Right atrium auricular region (tissue), 2 donors: ENCODE measurements around the gene BUD13. TPM values are rescaled to one million over a fixed set of nuclear protein-coding genes. Genes with fewer than 3 reads are reported as not detected.
A peak's percentile ranks its signal among the peaks of the same experiment; 100 is the strongest.
"Not testable (repeated sequence)": the region's sequence is repeated elsewhere in the genome, so short reads cannot be mapped to it uniquely, and the experiment has no call there.

ENCODE experiments used
- DNase-seq: peaks from one replicate; pipeline ENCODE4 v3.0.0-alpha.2; 2019; ENCODE audit warnings: low spot score
- H3K27ac ChIP-seq, 2 donors: fragments of 200-600 bp; sonication (generic); 1 replicate in 1 of 2; 2 replicates in 1 of 2; pipeline ENCODE4 v1.5.1; 2016 to 2019
- H3K27me3 ChIP-seq, 2 donors: fragments of 200-600 bp; sonication (generic); one replicate each; pipeline versions ENCODE4 v1.5.1 to v1.6.0; 2017 to 2019
- H3K36me3 ChIP-seq: fragments of 200-600 bp; sonication (generic); one replicate; pipeline ENCODE4 v1.5.1; 2016
- H3K4me1 ChIP-seq, 2 donors: fragments of 200-600 bp; sonication (generic); one replicate each; pipeline versions ENCODE4 v1.5.1 to v1.6.0; 2017 to 2019
- H3K4me3 ChIP-seq, 2 donors: fragments of 200-600 bp; sonication (generic); 1 replicate in 1 of 2; 2 replicates in 1 of 2; pipeline ENCODE4 v1.5.1; 2017 to 2019; ENCODE audit warnings: mild to moderate bottlenecking in 1 of 2, moderate library complexity in 1 of 2
- H3K9me3 ChIP-seq, 2 donors: fragments of 200-600 bp; sonication (generic); one replicate each; pipeline ENCODE4 v1.5.1; 2019
- total RNA-seq, 2 donors: library from RNA; depleted of rRNA; stranded (reverse); fragments of >200 nt; gene quantifications; one replicate each; pipeline ENCODE4 v1.1.0, GENCODE V29; 2016
- TF ChIP-seq, protein P1 (sequence below), 2 donors: fragments of 200-600 bp; sonication (generic); IDR thresholded peaks; one replicate each; pipeline ENCODE4 v1.5.1; 2019; ENCODE audit warnings: antibody characterized with exemption in 2 of 2

The BUD13 gene
- total RNA-seq, 2 donors from 2014 or later: 6.6 to 9.6 TPM

DNA sequence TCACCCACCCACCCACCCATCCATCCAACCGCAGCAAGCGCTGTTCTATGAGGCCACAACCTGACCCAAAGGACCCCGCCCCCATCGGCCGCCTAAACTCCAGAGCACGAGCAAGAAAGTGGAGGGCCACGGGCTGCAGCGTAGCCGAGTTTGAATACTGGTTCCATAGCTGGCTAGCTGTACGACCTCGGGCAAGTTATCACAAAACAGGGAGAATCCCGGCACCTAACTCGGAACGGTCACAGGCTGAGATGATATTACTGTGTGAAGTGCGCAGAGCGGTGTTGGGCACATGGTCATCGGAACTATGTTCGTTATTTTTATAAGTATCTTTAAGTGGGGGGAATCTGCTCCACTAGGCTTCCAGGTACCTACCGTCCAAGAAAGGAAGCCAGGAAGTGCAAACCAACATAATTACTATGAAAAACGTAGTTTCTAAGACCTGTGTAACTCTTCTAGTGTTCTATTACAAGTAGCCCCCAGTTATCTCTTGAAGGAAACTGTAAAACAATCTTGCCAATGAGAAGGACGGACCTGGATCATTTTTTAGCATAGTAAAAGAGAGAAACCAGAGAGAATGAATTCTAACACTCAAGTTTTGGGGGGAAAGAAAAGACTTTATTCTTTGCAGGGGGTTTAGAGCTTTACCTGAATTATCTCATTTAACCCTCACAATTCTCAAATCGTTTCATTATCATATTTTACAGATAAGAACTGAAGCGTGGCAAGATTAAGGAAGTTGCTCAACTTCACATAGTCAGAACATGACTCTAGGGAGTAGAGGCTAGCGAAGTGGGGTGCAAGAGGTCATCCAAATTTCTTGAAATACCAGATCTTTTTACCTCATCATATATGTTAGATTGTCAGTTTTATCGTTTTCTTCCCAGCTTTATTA is 663 bp upstream of the BUD13 start:
- TF ChIP-seq, protein P1, sequence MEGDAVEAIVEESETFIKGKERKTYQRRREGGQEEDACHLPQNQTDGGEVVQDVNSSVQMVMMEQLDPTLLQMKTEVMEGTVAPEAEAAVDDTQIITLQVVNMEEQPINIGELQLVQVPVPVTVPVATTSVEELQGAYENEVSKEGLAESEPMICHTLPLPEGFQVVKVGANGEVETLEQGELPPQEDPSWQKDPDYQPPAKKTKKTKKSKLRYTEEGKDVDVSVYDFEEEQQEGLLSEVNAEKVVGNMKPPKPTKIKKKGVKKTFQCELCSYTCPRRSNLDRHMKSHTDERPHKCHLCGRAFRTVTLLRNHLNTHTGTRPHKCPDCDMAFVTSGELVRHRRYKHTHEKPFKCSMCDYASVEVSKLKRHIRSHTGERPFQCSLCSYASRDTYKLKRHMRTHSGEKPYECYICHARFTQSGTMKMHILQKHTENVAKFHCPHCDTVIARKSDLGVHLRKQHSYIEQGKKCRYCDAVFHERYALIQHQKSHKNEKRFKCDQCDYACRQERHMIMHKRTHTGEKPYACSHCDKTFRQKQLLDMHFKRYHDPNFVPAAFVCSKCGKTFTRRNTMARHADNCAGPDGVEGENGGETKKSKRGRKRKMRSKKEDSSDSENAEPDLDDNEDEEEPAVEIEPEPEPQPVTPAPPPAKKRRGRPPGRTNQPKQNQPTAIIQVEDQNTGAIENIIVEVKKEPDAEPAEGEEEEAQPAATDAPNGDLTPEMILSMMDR (IDR thresholded peaks at IDR 0.05): peak in 1 of 2 donors; percentile 4
- no peaks in the 10 kb centered on the region for H3K9me3 ChIP-seq
- H3K27ac ChIP-seq: peak overlapping the region; percentile 90 to 97
- H3K36me3 ChIP-seq: peaks cover 16% of the 10 kb centered on the region
- DNase-seq: peak; percentile 59
- no peaks in the 10 kb centered on the region for H3K27me3 ChIP-seq
- peaks cover 0 to 27% of the 10 kb centered on the region in 2 donors for H3K4me1 ChIP-seq
- peak overlapping the region; percentile 64 to 94 for H3K4me3 ChIP-seq

- Histone ChIP-seq H3K4me3 (peak overlapping the region; percentile 64 to 94), H3K27ac (peak overlapping the region; percentile 90 to 97), H3K27me3 (no peaks in the 10 kb centered on the region), H3K9me3 (no peaks in the 10 kb centered on the region), H3K4me1 (peaks cover 0 to 27% of the 10 kb centered on the region in 2 donors), H3K36me3 (peaks cover 9% of the 10 kb centered on the region)
- DNase-seq: no peak
- TF ChIP-seq, protein P1 (IDR thresholded peaks at IDR 0.05): no peak
Measured at GRCh38 chr11:116771935-116772334, 852 bp downstream of the BUD13 start.

DNA sequence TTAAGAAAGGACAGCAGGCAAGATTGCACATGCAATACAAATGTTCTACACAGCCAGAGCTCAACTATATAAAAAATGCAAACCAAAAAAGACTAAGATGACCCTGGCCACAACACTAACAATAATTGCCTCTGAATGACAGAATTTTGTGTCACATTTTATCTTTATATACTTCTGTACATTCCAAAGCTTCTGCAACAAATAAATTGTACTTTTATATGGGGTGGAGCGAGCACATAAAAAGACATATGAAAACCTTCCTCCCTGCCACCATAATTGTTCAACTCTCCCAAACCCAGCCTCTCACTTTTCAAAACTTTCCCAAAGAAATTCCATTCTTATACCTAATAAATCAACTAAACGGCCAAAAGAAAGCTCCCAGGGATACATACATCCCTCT is 10.7 kb downstream of the BUD13 start:
- TF ChIP-seq, protein P1 (IDR thresholded peaks at IDR 0.05): no peak
- no peak overlapping the region for H3K4me3 ChIP-seq
- no peaks in the 10 kb centered on the region for H3K27me3 ChIP-seq
- no peak overlapping the region for H3K27ac ChIP-seq
- no peaks in the 10 kb centered on the region for H3K4me1 ChIP-seq
- peaks cover 69% of the 10 kb centered on the region for H3K36me3 ChIP-seq
- no peaks in the 10 kb centered on the region for H3K9me3 ChIP-seq
- no peak for DNase-seq

- not testable (repeated sequence) for H3K27ac ChIP-seq, DNase-seq, H3K9me3 ChIP-seq, H3K27me3 ChIP-seq, H3K4me1 ChIP-seq, H3K4me3 ChIP-seq
- H3K36me3 ChIP-seq: peaks cover 61% of the 10 kb centered on the region
Measured at GRCh38 chr11:116756044-116756443, 16.7 kb downstream of the BUD13 start.

DNA sequence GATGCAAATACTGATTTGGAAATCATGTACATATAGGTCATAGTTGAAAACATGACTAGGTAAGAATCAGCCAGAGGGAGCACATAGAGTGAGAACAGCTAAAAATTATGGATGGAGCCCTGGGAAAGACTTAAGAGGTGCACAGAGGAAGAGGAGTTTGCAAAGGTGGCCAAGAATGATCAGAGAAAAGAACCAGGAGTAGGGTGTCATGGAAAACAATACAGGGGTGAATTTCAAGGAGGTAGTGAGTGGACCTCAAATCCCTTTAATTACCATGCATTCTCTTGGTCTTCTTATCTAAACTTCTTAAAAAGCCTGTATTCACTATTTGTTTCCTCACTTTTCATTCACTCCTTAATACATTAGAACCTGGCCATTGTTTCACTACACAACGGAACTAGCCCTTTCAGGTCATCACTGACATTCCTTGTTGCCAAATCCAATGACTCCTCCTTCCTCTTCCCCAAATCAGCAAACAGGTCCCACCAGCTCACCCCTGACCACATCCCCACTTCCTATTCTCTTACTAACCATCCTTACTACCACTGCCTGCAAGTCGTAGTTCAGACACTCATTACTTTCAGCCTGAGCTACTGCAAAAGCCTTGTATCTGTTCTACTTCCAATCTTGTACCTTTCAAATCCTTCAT is 22.6 kb downstream of the BUD13 start:
- TF ChIP-seq, protein P1 (IDR thresholded peaks at IDR 0.05): no peak
- H3K9me3 ChIP-seq: no peaks in the 10 kb centered on the region
- peaks cover 58% of the 10 kb centered on the region for H3K36me3 ChIP-seq

DNA sequence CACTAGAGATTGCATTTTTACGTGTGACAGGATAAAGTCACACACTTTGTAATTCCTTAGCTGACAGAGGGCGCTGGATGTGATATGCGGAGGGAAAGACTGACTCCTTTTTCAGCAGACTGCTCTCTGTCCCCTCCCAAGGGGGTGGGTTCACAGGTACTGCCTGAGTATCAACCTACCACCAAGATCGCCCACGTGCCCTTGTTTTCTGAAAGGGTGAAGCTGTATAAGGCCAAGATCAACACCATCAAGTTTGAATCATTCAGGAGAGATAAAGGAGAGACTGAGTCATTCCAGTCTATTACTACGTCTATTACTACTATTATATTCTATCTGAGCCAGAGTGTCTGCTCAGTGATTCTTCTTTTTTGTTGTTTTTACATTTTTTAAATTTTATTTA is 30.7 kb downstream of the BUD13 start:
- DNase-seq: no peak
- TF ChIP-seq, protein P1 (IDR thresholded peaks at IDR 0.05): no peak
- peaks cover 13% of the 10 kb centered on the region for H3K36me3 ChIP-seq
- H3K9me3 ChIP-seq: no peaks in the 10 kb centered on the region
- H3K4me3 ChIP-seq: no peak overlapping the region
- no peak overlapping the region for H3K27ac ChIP-seq
- peaks cover 0 to 5% of the 10 kb centered on the region in 2 donors for H3K4me1 ChIP-seq
- no peaks in the 10 kb centered on the region for H3K27me3 ChIP-seq

More for the DNA sequence above, 22.6 kb downstream of the BUD13 start:
- Histone ChIP-seq H3K27me3 (no peaks in the 10 kb centered on the region), H3K4me1 (no peaks in the 10 kb centered on the region), H3K27ac (no peak overlapping the region), H3K4me3 (no peak overlapping the region)
- DNase-seq: no peak
